SK-N-SH (cell line): ENCODE data around the gene ATN1. TPM values are rescaled to one million over a fixed set of nuclear protein-coding genes. Genes with fewer than 3 reads are reported as not detected.

Experiments used
- CTCF ChIA-PET: fragments of 300-600, 350-600 bp; formaldehyde crosslinking; extraction: SDS; loops from one replicate; lab custom pipeline; 2021; lab: Yijun Ruan, JAX
- POLR2A ChIA-PET: fragments of 350-600 bp; sonication (Branson Sonifier 250); formaldehyde crosslinking; extraction: SDS; loops from one replicate; lab custom pipeline; 2020; ENCODE audit warnings: antibody characterized with exemption, inconsistent platforms; lab: Yijun Ruan, JAX
- DNase-seq: peaks from one replicate; pipeline ENCODE4 v3.0.0; 2012
- H2AFZ ChIP-seq: fragments of 200-600 bp; sonication (generic); 2 replicates; pipeline ENCODE4 v1.8.1; 2016; ENCODE audit warnings: antibody characterized with exemption, mild to moderate bottlenecking, low read depth
- H3F3A ChIP-seq: fragments of 200-600 bp; sonication (generic); replicated peaks from 2 replicates; pipeline ENCODE3; 2016; ENCODE audit warnings: antibody characterized with exemption, mild to moderate bottlenecking; ENCODE audit not compliant: insufficient read depth
- H3K27ac ChIP-seq, 2 experiments: fragments of 200-500 bp in 1 of 2; fragments of 200-600 bp in 1 of 2; sonication (Bioruptor generic) in 1 of 2; sonication (generic), shearing (Covaris generic) in 1 of 2; 2 replicates each; pipeline versions ENCODE4 v1.5.1 to v1.6.1; 2014 to 2016; ENCODE audit warnings: low read depth in 2 of 2, inconsistent platforms in 1 of 2, low read length in 1 of 2, mild to moderate bottlenecking in 1 of 2, mixed read lengths in 1 of 2
- H3K27me3 ChIP-seq: fragments of 200-600 bp; sonication (generic), shearing (Covaris generic); 2 replicates; pipeline ENCODE4 v1.6.1; 2016; ENCODE audit warnings: mixed run types; ENCODE audit not compliant: insufficient read depth
- H3K36me3 ChIP-seq, 2 experiments: fragments of 200-500 bp in 1 of 2; fragments of 200-600 bp in 1 of 2; sonication (Bioruptor generic) in 1 of 2; sonication (generic) in 1 of 2; replicated peaks in 1 of 2; 2 replicates each; pipeline versions ENCODE3 to v1.5.1; 2014 to 2016; ENCODE audit warnings: low read length in 1 of 2, mild to moderate bottlenecking in 1 of 2; ENCODE audit not compliant: insufficient read depth in 2 of 2, control insufficient read depth in 1 of 2
- H3K4me1 ChIP-seq, 2 experiments: fragments of 200-500 bp in 1 of 2; fragments of 200-600 bp in 1 of 2; sonication (Bioruptor generic) in 1 of 2; sonication (generic), shearing (Covaris generic) in 1 of 2; 2 replicates each; pipeline versions ENCODE4 v1.5.1 to v1.6.1; 2014 to 2016; ENCODE audit warnings: low read depth in 1 of 2, low read length in 1 of 2, mixed run types in 1 of 2; ENCODE audit not compliant: insufficient read depth in 2 of 2, control insufficient read depth in 1 of 2
- H3K4me2 ChIP-seq: fragments of 200-600 bp; sonication (generic), shearing (Covaris generic); 2 replicates; pipeline ENCODE4 v1.6.1; 2017; ENCODE audit warnings: mixed run types
- H3K4me3 ChIP-seq, 2 experiments: fragments of 200-500 bp in 1 of 2; fragments of 200-600 bp in 1 of 2; sonication (Bioruptor generic) in 1 of 2; sonication (generic), shearing (Covaris generic) in 1 of 2; 2 replicates each; pipeline versions ENCODE4 v1.5.1 to v1.8.1; 2014 to 2016; ENCODE audit warnings: low read depth in 2 of 2, inconsistent platforms in 1 of 2, low read length in 1 of 2, mild to moderate bottlenecking in 1 of 2, mixed read lengths in 1 of 2, moderate library complexity in 1 of 2
- H3K79me2 ChIP-seq: fragments of 200-600 bp; sonication (generic); 2 replicates; pipeline ENCODE4 v1.8.1; 2017; ENCODE audit warnings: mild to moderate bottlenecking; ENCODE audit not compliant: insufficient read depth
- H3K9ac ChIP-seq: fragments of 200-600 bp; sonication (generic); 2 replicates; pipeline ENCODE4 v1.6.1; 2017; ENCODE audit warnings: mixed run types
- H3K9me2 ChIP-seq: fragments of 200-600 bp; sonication (generic); 2 replicates; pipeline ENCODE4 v1.6.1; 2017; ENCODE audit warnings: mixed run types
- H3K9me3 ChIP-seq: fragments of 200-600 bp; sonication (generic); 2 replicates; pipeline ENCODE4 v1.6.1; 2017; ENCODE audit warnings: mixed run types, mild to moderate bottlenecking, moderate library complexity
- H4K20me1 ChIP-seq: fragments of 200-600 bp; sonication (generic); 2 replicates; pipeline ENCODE4 v1.6.1; 2017; ENCODE audit warnings: mild to moderate bottlenecking, mixed run types; ENCODE audit not compliant: insufficient read depth
- FOSL2 ChIP-seq: IDR thresholded peaks from 2 replicates; pipeline ENCODE4 v1.4.0; 2012; ENCODE audit warnings: low read depth, mild to moderate bottlenecking, moderate library complexity, borderline replicate concordance
- FOXJ3 ChIP-seq: sonication (generic); formaldehyde crosslinking; IDR thresholded peaks from 2 replicates; pipeline ENCODE4 v1.5.1; 2020; ENCODE audit warnings: mild to moderate bottlenecking, missing genetic modification reagents
- YY1 ChIP-seq: IDR thresholded peaks from 2 replicates; pipeline ENCODE4 v1.4.0; 2012; ENCODE audit warnings: low read depth, mild to moderate bottlenecking
- WGBS: methylation state at CpG from one replicate; pipeline ENCODE4 v1.1.6; 2017; ENCODE audit warnings: low lambda C conversion rate; 5-methylcytosine and 5-hydroxymethylcytosine counted together
- polyA plus RNA-seq, 3 experiments: library from polyadenylated mRNA; depleted of rRNA; stranded (reverse); fragments of >200 nt; gene quantifications; 2 replicates each; pipeline ENCODE4 v1.2.3, GENCODE V29; 2012
- TF ChIP-seq, protein P1 (sequence below): fragments of 150-350 bp; IDR thresholded peaks from 2 replicates; pipeline ENCODE4 v1.6.1; 2016; ENCODE audit warnings: mild to moderate bottlenecking, low read depth, low read length

The ATN1 gene
- polyA plus RNA-seq, 1 of the 3 experiments (the other 2 are of a cell fraction), result 29.3 TPM

GRCh38 chr12:6928703-6929407 lies 1.1 kb downstream of the ATN1 start:
- H3K4me1 ChIP-seq, result peaks cover 37 to 38% of the 10 kb centered on the region in 2 experiments
- H3K9me3 ChIP-seq, result no peaks in the 10 kb centered on the region
- H3K36me3 ChIP-seq, result peaks cover 12 to 30% of the 10 kb centered on the region in 2 experiments
- WGBS, result 4% methylated on average over 19 of the region's 19 CpGs
- H3K4me2 ChIP-seq, result peak overlapping the region; percentile 95
- peak overlapping the region; percentile 50 to 76; a peak in 3 of 4 replicates for H3K27ac ChIP-seq
- ChIA-PET POLR2A (interaction anchor here (0.6 to 7.3 kb wide), 6 partner anchors 9 to 56 kb away, joined by 3 to 82 read pairs (median 4); partner anchors contain the start of genes C12orf57, ENO2, RNU7-1 and SPSB2), CTCF (interaction anchor here (1.1 to 6.7 kb wide), 4 partner anchors 9 to 36 kb away, joined by 3 to 33 read pairs (median 12); partner anchors contain the start of genes C12orf57 and RNU7-1)
- DNase-seq, result no peak
- H3F3A ChIP-seq, result peaks cover 29% of the 10 kb centered on the region
- H2AFZ ChIP-seq, result no peak overlapping the region
- TF ChIP-seq YY1, result 0 out of 2 replicates have a peak, but pooled peaks have one; percentile 7
- TF ChIP-seq FOXJ3 (CRISPR knock-in tag), result no peak
- peaks cover 53% of the 10 kb centered on the region for H4K20me1 ChIP-seq
- peaks cover 74% of the 10 kb centered on the region for H3K79me2 ChIP-seq
- peak overlapping the region; percentile 82 to 87 for H3K4me3 ChIP-seq
- no peaks in the 10 kb centered on the region for H3K9me2 ChIP-seq
- H3K27me3 ChIP-seq, result no peaks in the 10 kb centered on the region
- H3K9ac ChIP-seq, result peak overlapping the region; percentile 94

DNA sequence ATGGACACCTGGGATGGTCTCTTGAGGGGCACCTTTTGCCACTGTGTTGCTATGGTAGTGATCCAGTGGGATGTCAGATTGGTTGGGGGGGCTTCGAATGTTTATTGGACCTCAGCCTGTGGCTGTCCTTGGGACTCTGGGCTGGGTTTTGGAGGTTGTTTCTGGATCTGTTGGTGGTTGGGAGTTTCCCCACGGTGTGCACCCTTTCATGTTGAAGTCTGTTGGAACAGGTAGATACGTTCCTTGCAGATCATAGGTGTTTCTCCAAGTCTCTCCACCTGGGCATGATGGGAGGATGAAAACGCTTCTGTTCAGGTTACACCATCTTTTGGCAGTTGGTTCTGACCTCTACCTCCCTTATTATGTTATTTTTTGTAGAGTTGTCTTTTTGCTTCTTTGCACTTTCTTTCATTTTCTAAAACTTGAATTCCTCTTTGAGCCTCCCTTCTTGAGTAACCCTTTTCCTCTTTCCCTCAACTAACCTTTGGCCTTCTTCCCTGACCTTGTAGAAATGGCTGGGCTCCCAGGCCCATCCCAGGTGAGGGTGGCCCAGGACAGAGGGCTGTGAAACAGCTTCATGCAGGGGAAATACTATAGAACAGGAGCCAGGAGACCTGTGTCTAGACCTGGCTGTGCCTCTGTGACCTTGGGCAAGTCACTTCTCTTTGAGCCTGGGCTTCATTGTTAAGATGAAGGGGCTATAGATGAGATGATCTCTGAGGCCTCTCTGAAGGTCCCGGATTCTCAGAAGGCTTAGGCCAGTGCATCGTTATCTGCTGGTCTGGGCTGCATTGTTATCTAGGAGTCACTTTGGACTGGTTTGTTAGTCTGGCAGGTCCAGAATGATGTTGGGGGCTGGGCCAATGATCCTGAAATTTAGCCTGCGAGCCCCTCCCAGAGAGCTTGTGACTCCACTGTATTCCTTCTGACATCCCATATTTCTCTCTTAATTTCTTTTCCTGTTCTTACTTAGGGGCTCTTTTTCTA lies 2.0 kb downstream of the ATN1 start:
- no peaks in the 10 kb centered on the region for H3K9me3 ChIP-seq
- TF ChIP-seq FOSL2, result no peak
- TF ChIP-seq, protein P1, sequence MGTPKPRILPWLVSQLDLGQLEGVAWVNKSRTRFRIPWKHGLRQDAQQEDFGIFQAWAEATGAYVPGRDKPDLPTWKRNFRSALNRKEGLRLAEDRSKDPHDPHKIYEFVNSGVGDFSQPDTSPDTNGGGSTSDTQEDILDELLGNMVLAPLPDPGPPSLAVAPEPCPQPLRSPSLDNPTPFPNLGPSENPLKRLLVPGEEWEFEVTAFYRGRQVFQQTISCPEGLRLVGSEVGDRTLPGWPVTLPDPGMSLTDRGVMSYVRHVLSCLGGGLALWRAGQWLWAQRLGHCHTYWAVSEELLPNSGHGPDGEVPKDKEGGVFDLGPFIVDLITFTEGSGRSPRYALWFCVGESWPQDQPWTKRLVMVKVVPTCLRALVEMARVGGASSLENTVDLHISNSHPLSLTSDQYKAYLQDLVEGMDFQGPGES, result no peak
- TF ChIP-seq, all 33 proteins: peak for 0
- Histone ChIP-seq H3K27ac (peak overlapping the region; percentile 50 to 76; a peak in 3 of 4 replicates), H3K9me2 (no peaks in the 10 kb centered on the region), H3K9ac (peak overlapping the region; percentile 94), H2AFZ (no peak overlapping the region), H3K36me3 (peaks cover 21 to 39% of the 10 kb centered on the region in 2 experiments), H3K4me3 (peak overlapping the region; percentile 82 to 87), H3F3A (peaks cover 34% of the 10 kb centered on the region), H4K20me1 (peaks cover 57% of the 10 kb centered on the region), H3K27me3 (no peaks in the 10 kb centered on the region), H3K4me2 (peak overlapping the region; percentile 95), H3K4me1 (peaks cover 33 to 34% of the 10 kb centered on the region in 2 experiments), H3K79me2 (peaks cover 83% of the 10 kb centered on the region)
- no peak for DNase-seq
- CTCF ChIA-PET, result interaction anchor here (1.5 to 6.7 kb wide), 4 partner anchors 8 to 60 kb away, joined by 3 to 33 read pairs (median 12); partner anchors contain the start of genes C12orf57 and RNU7-1
- 66% methylated on average over 7 of the region's 7 CpGs for WGBS
- POLR2A ChIA-PET, result interaction anchor here (1.0 to 7.3 kb wide), 5 partner anchors 8 to 57 kb away, joined by 3 to 82 read pairs (median 4); partner anchors contain the start of genes C12orf57, ENO2, RNU7-1 and SPSB2
